ENCODE data around the gene BTNL2.

BTNL2 gene

GRCh38 chr6:32411566-32412327, 4.8 kb upstream of the BTNL2 start:
- Histone ChIP-seq H3K27ac (ENCODE audit: extremely low read depth, low read depth, low read length) (no peak overlapping the region), H3K4me1 (ENCODE audit: control insufficient read depth, insufficient read depth, low read length) (no peaks in the 10 kb centered on the region), H3K9me3 (ENCODE audit: control insufficient read depth, insufficient read depth, low read depth, low read length) (no peaks in the 10 kb centered on the region), H3K4me3 (ENCODE audit: low read depth, low read length) (no peak overlapping the region), H3K36me3 (ENCODE audit: control insufficient read depth in 2 of 2, insufficient read depth in 1 of 2, low read length in 2 of 2) (no peaks in the 10 kb centered on the region)
- TF ChIP-seq ZNF76 (tag by site-specific recombination; IDR thresholded peaks at IDR 0.05; ENCODE audit: borderline replicate concordance, low read depth) (no peak), ZBTB6 (tag by site-specific recombination; IDR thresholded peaks at IDR 0.05) (no peak), FEZF1 (tag by site-specific recombination; IDR thresholded peaks at IDR 0.05) (peak; percentile 50), ZNF248 (tag by site-specific recombination; IDR thresholded peaks at IDR 0.05) (no peak), HOXD13 (CRISPR knock-in tag; IDR thresholded peaks at IDR 0.05; ENCODE audit: borderline replicate concordance) (no peak), PRDM6 (tag by site-specific recombination; IDR thresholded peaks at IDR 0.05) (peak; percentile 73; the same call in 1 of the 2 replicates)
- POLR2A ChIA-PET = no interaction called here
- CTCF ChIA-PET = interaction anchor here (0.6 to 11.0 kb wide), 10 partner anchors 14 to 533 kb away, joined by 3 to 179 read pairs (median 26); no protein-coding TSS in a partner anchor

GRCh38 chr6:32410906-32411305, 3.9 kb upstream of the BTNL2 start:
- ChIA-PET CTCF (interaction anchor here (0.5 to 11.0 kb wide), 7 partner anchors 9 to 457 kb away, joined by 3 to 179 read pairs (median 4); no protein-coding TSS in a partner anchor), POLR2A (no interaction called here)
- Histone ChIP-seq H3K27ac (ENCODE audit: extremely low read depth, low read depth, low read length) (no peak overlapping the region), H3K9me3 (ENCODE audit: control insufficient read depth, insufficient read depth, low read depth, low read length) (no peaks in the 10 kb centered on the region), H3K4me3 (ENCODE audit: low read depth, low read length) (no peak overlapping the region), H3K4me1 (ENCODE audit: control insufficient read depth, insufficient read depth, low read length) (no peaks in the 10 kb centered on the region), H3K36me3 (ENCODE audit: control insufficient read depth in 2 of 2, insufficient read depth in 1 of 2, low read length in 2 of 2) (no peaks in the 10 kb centered on the region)
- peak; percentile 49 for TF ChIP-seq SCRT2 (tag by site-specific recombination; IDR thresholded peaks at IDR 0.05)
- TF ChIP-seq ZNF19 (tag by site-specific recombination; IDR thresholded peaks at IDR 0.05; ENCODE audit: low read depth) = no peak

GRCh38 chr6:32406197-32406596, 784 bp downstream of the BTNL2 start:
- H3K4me1 ChIP-seq (ENCODE audit: control insufficient read depth, insufficient read depth, low read length) = no peaks in the 10 kb centered on the region
- no peak for TF ChIP-seq KLF17 (tag by site-specific recombination; IDR thresholded peaks at IDR 0.05)
- no peak for TF ChIP-seq ZSCAN30 (tag by site-specific recombination; IDR thresholded peaks at IDR 0.05)
- no peak for TF ChIP-seq TCF7L2 (IDR thresholded peaks at IDR 0.05; ENCODE audit: borderline replicate concordance, low read depth, low read length)
- no peak overlapping the region for H3K4me3 ChIP-seq (ENCODE audit: low read depth, low read length)
- no peaks in the 10 kb centered on the region for H3K9me3 ChIP-seq (ENCODE audit: control insufficient read depth, insufficient read depth, low read depth, low read length)
- CTCF ChIA-PET = interaction anchor here (0.6 to 1.8 kb wide), 7 partner anchors 10 to 542 kb away, joined by 3 to 11 read pairs (median 4); no protein-coding TSS in a partner anchor
- no peak overlapping the region for H3K27ac ChIP-seq (ENCODE audit: extremely low read depth, low read depth, low read length)
- H3K36me3 ChIP-seq (ENCODE audit: control insufficient read depth in 2 of 2, insufficient read depth in 1 of 2, low read length in 2 of 2) = no peaks in the 10 kb centered on the region
- POLR2A ChIA-PET = no interaction called here

- TF ChIP-seq ZNF362 (tag by site-specific recombination; IDR thresholded peaks at IDR 0.05) (peak; percentile 69; the same call in 1 of the 2 replicates), ZNF280C (tag by site-specific recombination; IDR thresholded peaks at IDR 0.05) (no peak)
- H3K9me3 ChIP-seq (ENCODE audit: control insufficient read depth, insufficient read depth, low read depth, low read length) = no peaks in the 10 kb centered on the region
- no peaks in the 10 kb centered on the region for H3K4me1 ChIP-seq (ENCODE audit: control insufficient read depth, insufficient read depth, low read length)
- ChIA-PET CTCF (interaction anchor here (0.6 to 2.9 kb wide), 8 partner anchors 8 to 402 kb away, joined by 3 to 27 read pairs (median 6); no protein-coding TSS in a partner anchor), POLR2A (no interaction called here)
- no peak overlapping the region for H3K4me3 ChIP-seq (ENCODE audit: low read depth, low read length)
- H3K27ac ChIP-seq (ENCODE audit: extremely low read depth, low read depth, low read length) = no peak overlapping the region
- no peaks in the 10 kb centered on the region for H3K36me3 ChIP-seq (ENCODE audit: control insufficient read depth in 2 of 2, insufficient read depth in 1 of 2, low read length in 2 of 2)
Measured at GRCh38 chr6:32405656-32406055, 1.3 kb downstream of the BTNL2 start.

Data from HEK293 (cell line).